Vagina (tissue), 2 donors: ENCODE data around the gene ADH7.

ENCODE experiments used
- POLR2AphosphoS5 ChIP-seq, 2 donors: sonication (generic); formaldehyde crosslinking; IDR thresholded peaks; one replicate each; pipeline ENCODE4 v1.9.0; 2017; ENCODE audit warnings: antibody characterized with exemption in 2 of 2, mild to moderate bottlenecking in 2 of 2, low read depth in 1 of 2; ENCODE audit not compliant: insufficient read depth in 1 of 2
- TF ChIP-seq, protein P1 (sequence below), 3 experiments: fragments of 450-650 bp in 2 of 3; fragments of 200-600 bp in 1 of 3; sonication (generic) in 1 of 3; IDR thresholded peaks; one replicate each; pipeline ENCODE4 v1.5.1; 2017 to 2019; ENCODE audit warnings: antibody characterized with exemption in 3 of 3, mild to moderate bottlenecking in 2 of 3, moderate library complexity in 2 of 3

- TF ChIP-seq POLR2AphosphoS5 (IDR thresholded peaks at IDR 0.05; ENCODE audit: insufficient read depth in 1 of 2, low read depth in 1 of 2): peak in 1 of 2 donors; percentile 48
- TF ChIP-seq, protein P1, sequence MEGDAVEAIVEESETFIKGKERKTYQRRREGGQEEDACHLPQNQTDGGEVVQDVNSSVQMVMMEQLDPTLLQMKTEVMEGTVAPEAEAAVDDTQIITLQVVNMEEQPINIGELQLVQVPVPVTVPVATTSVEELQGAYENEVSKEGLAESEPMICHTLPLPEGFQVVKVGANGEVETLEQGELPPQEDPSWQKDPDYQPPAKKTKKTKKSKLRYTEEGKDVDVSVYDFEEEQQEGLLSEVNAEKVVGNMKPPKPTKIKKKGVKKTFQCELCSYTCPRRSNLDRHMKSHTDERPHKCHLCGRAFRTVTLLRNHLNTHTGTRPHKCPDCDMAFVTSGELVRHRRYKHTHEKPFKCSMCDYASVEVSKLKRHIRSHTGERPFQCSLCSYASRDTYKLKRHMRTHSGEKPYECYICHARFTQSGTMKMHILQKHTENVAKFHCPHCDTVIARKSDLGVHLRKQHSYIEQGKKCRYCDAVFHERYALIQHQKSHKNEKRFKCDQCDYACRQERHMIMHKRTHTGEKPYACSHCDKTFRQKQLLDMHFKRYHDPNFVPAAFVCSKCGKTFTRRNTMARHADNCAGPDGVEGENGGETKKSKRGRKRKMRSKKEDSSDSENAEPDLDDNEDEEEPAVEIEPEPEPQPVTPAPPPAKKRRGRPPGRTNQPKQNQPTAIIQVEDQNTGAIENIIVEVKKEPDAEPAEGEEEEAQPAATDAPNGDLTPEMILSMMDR (IDR thresholded peaks at IDR 0.05): no peak
Observed at GRCh38 chr4:99447079-99447478, 11.9 kb upstream of the ADH7 start.
